RWPE1 (cell line): ENCODE measurements around the gene ING1.

Experiments used
- CTCF ChIA-PET: fragments of 350-600 bp; sonication (Branson Sonifier 250); formaldehyde crosslinking; extraction: SDS; loops from one replicate; lab custom pipeline; 2021; lab: Yijun Ruan, JAX
- POLR2A ChIA-PET: fragments of 400-600 bp; formaldehyde crosslinking; extraction: SDS; loops from one replicate; lab custom pipeline; 2020; ENCODE audit warnings: antibody characterized with exemption; ENCODE audit not compliant: low non-redundant PET; lab: Yijun Ruan, JAX
- DNase-seq: peaks from one replicate; pipeline ENCODE4 v3.0.0; 2012; ENCODE audit warnings: low spot score
- H3K27ac ChIP-seq: fragments of 450-650 bp; 2 replicates; pipeline ENCODE4 v1.5.1; 2017
- TF ChIP-seq, protein P1 (sequence below): fragments of 450-650 bp; conservative IDR thresholded peaks from 2 replicates; pipeline ENCODE4 v1.5.1; 2017; ENCODE audit warnings: low read depth, mild to moderate bottlenecking

The ING1 gene

DNA sequence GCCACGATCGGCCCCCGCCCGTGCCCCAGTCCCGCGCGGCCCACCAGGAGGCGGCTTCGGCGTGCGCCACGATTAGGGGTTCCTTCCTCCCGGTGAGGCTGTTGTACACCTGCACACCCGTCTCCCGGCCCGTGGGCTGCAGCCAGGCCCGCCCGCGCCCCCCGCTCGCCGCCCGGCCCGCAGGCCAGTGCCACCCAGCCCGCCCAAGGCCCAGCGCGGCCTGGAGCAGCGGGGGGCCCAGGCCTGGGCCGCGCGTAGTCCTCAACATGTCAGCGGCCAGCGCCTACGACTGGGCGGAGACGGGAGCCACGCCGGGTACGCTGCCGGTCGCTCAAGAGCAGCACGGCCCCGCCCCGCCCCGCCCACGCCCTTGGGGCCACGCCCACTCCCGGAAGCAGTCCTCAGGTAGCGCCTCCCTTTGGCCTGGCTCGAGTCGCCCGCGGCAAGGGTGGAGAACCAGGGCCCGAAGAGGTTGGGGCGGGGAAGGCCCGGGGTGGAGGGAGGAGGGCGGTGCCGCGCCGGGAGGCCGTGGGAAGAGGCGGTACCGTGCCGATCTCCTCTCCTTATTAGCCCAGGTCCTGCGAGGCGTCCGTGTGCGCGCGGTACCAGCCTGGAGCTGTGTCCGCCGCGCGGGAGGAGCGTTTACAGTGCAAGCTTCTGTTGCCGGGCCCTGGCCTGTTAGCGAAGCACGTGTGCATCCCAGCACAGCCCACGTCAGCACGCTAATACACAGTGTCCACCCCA is 7.5 kb upstream of the ING1 start, which contains the start of gene CARS2:
Gene CARS2 (minus strand): TSS at position 291 of the 744 bp plus-strand sequence. CDS start 23 bp downstream, at position 268.
- ChIA-PET CTCF (no interaction called here), POLR2A (interaction anchor here (0.6 to 1.0 kb wide), 2 partner anchors 9 to 209 kb away, joined by 5 to 7 read pairs; no protein-coding TSS in a partner anchor)
- TF ChIP-seq, protein P1, sequence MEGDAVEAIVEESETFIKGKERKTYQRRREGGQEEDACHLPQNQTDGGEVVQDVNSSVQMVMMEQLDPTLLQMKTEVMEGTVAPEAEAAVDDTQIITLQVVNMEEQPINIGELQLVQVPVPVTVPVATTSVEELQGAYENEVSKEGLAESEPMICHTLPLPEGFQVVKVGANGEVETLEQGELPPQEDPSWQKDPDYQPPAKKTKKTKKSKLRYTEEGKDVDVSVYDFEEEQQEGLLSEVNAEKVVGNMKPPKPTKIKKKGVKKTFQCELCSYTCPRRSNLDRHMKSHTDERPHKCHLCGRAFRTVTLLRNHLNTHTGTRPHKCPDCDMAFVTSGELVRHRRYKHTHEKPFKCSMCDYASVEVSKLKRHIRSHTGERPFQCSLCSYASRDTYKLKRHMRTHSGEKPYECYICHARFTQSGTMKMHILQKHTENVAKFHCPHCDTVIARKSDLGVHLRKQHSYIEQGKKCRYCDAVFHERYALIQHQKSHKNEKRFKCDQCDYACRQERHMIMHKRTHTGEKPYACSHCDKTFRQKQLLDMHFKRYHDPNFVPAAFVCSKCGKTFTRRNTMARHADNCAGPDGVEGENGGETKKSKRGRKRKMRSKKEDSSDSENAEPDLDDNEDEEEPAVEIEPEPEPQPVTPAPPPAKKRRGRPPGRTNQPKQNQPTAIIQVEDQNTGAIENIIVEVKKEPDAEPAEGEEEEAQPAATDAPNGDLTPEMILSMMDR, result no peak
- DNase-seq, result peak; percentile 90
- H3K27ac ChIP-seq, result peak within 1 kb of the TSS; percentile 92

DNA sequence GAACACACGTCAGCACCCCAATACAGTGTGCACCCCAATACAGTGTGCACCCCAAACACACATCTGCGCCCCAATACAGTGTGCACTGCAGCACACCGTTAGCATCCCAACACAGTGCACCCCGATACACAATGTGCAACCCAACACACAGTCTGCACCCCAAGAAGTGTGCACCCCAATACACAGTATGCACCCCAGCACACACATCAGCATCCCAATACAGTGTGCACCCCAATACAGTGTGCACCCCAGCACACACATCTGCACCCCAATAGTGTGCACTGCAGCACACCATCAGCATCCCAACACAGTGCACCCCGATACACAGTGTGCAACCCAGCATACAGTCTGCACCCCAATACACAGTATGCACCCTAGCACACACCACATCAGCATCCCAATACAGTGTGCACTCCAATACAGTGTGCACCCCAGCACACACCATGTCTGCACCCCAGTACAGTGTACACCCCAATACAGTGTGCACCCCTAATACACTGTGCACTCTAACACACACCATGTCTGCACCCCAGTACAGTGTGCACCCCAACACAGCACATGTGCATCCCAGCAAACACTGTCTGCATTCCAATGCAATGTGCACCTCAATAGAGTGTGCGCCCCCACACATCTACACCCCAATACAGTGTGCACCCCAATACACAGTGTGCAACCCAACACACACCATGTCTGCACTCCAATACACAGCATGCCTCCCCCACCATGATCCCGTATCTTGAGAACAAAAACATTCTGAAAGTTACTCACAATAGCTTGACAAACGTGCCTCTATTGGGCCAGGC is 6.7 kb upstream of the ING1 start:
- TF ChIP-seq, protein P1, result no peak
- H3K27ac ChIP-seq, result peak overlapping the region; percentile 92
- DNase-seq, result no peak
- ChIA-PET POLR2A (interaction anchor here (0.6 to 1.0 kb wide), 2 partner anchors 9 to 209 kb away, joined by 5 to 7 read pairs; no protein-coding TSS in a partner anchor), CTCF (no interaction called here)

DNA sequence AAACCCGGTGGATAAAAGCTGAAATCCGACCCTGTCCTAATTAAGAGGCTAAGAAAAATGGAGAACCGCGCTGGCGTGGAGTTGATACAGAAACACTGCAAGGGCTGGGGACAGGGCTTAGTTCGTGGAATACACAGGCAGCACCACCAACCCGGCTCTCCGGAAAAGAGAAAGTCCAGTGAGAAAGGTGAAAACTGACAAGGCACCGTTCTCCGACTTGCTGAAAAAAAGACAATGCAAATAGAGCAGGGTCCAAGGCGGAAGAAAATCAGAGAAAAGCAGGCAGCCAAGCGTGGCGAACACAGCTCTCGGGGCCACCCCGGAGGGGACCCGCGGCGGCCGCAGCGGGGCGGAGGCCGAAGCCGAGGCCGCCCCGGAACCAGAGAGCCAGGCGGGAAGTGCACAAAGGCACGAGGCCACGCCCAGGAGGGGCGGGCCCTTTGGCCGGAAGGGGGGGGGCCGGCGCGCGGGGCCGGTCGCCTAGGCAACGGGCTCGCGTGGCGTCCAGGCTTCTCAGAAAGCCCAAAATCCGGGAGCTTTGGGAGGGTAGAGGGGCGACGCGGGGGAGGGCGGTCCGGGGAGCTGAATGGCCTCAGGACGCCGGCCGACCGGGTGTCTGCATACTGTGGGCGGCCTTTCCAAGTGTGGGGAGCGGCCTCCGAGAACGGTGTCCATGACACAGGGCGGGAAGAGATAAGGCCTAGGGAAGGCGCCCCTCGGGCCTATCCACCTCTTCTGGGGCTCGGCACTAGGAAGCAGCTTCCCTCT is 1.2 kb upstream of the ING1 start:
- peak; percentile 82 for DNase-seq
- ChIA-PET POLR2A (interaction anchor here (0.6 to 1.2 kb wide), 3 partner anchors 86 to 201 kb away, joined by 4 read pairs; no protein-coding TSS in a partner anchor), CTCF (no interaction called here)
- TF ChIP-seq, protein P1, result no peak
- H3K27ac ChIP-seq, result peak overlapping the region; percentile 98

DNA sequence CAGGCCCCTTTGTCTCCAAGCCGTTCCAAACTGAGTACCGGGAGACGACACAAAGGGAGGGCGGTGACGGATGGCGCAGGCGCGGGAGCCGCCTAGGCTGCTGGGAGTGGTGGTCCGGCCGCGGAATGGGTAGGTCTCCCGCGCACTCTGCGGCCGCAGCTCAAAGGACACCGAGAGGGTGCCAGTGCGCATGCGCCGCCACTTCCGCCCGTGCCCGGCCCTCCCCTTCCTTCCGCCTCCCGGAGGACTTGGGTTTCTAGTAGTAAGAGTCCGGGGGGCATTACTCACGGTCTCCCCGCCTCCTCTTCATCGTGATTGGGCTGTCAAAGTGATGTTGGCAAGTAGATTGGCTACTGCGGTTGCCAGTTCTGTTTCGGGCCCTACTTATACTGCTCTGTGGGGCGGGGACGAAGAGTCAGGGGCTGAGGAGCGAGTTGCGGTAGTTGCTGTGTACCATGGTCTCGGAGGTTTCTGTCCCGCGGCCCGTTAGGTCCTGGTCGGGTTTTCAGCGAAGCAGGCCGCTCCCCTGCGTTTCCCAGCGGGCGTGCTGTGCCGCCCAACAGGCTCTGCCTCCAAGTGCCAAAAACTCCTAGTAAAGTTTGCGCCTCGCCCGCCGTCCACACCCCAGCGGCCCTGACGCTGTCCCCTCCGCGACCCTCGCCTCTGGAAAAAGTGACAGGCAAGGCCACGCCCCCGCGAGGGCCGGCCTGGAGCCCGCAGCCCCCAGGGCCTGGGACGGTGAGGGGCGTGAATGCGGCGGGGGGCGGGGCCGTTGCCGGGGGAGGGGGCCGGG is 455 bp upstream of the ING1 start:
- ChIA-PET POLR2A (interaction anchor here (0.6 to 1.2 kb wide), 3 partner anchors 87 to 200 kb away, joined by 4 read pairs; no protein-coding TSS in a partner anchor), CTCF (no interaction called here)
- TF ChIP-seq, protein P1, result no peak
- peak overlapping the region; percentile 98 for H3K27ac ChIP-seq
- peak; percentile 99 for DNase-seq

DNA sequence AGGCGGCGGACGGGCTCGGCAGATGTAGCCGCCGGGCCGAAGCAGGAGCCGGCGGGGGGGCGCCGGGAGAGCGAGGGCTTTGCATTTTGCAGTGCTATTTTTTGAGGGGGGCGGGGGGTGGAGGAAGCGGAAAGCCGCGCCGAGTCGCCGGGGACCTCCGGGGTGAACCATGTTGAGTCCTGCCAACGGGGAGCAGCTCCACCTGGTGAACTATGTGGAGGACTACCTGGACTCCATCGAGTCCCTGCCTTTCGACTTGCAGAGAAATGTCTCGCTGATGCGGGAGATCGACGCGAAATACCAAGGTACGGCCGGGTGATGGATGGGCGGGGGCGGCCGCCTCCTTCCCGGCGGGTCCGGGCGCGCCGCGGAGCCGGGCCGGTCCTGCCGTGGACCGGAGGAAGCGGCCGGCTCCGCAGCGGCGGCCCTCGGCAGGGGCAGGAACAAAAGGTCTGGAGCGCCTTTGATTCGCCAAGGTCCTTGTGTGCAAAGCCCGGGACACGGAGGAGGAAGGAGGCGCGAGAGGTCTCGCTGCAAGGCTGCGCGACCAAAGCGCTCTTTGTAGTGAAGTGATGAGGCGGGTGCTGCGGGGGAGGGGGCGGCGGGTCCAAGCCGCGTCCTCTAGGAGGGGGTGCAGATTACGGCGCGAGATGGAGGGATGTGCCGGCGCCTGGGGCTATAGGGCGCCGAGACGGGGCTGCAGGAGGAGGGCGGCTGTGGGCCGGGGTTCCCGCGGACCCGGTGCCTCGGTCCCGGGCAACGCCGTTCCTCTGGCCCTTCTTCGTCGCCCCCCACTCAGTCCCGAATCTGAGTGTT is 689 bp downstream of the ING1 start:
- CTCF ChIA-PET, result interaction anchor here (0.6 kb wide), 1 partner anchor 336 kb away, joined by 3 read pairs; no protein-coding TSS in a partner anchor
- POLR2A ChIA-PET, result no interaction called here
- DNase-seq, result peak; percentile 29
- peak overlapping the region; percentile 98 for H3K27ac ChIP-seq
- TF ChIP-seq, protein P1, result no peak
